Activated T-cell treated with anti-CD3 and anti-CD28 coated beads, Interleukin-2, amount 50 U/mL, for 4 hours (primary cell): ENCODE data around the gene OPN1SW. TPM values are rescaled to one million over a fixed set of nuclear protein-coding genes. Genes with fewer than 3 reads are reported as not detected.

Experiments
- ATAC-seq, 2 donors: fragments of 200-7000 bp; cut with Tn5 transposase; one replicate each; pipeline ENCODE4 v1.10.0; 2021
- DNase-seq: peaks from one replicate; pipeline ENCODE4 v3.0.0-alpha.2; 2020
- H3K27me3 Mint-ChIP-seq: one replicate; pipeline ENCODE4 v1.8.0; 2021; ENCODE audit warnings: low read depth, mixed read lengths
- H3K36me3 Mint-ChIP-seq: one replicate; pipeline ENCODE4 v1.8.0; 2022; ENCODE audit warnings: mixed read lengths; ENCODE audit not compliant: insufficient read depth
- H3K4me1 Mint-ChIP-seq: one replicate; pipeline ENCODE4 v1.8.0; 2021; ENCODE audit warnings: low read depth, mixed read lengths
- H3K4me3 Mint-ChIP-seq: one replicate; pipeline ENCODE4 v1.8.0; 2021; ENCODE audit warnings: mild to moderate bottlenecking, moderate library complexity, mixed read lengths
- H3K9me3 Mint-ChIP-seq: one replicate; pipeline ENCODE4 v1.8.0; 2021; ENCODE audit warnings: mixed read lengths
- total RNA-seq, 3 donors: library from RNA; stranded (reverse); gene quantifications; one replicate each; pipeline ENCODE4 v1.2.1, GENCODE V29; 2021

The OPN1SW gene
- total RNA-seq, 3 donors from 2014 or later, result not detected

DNA sequence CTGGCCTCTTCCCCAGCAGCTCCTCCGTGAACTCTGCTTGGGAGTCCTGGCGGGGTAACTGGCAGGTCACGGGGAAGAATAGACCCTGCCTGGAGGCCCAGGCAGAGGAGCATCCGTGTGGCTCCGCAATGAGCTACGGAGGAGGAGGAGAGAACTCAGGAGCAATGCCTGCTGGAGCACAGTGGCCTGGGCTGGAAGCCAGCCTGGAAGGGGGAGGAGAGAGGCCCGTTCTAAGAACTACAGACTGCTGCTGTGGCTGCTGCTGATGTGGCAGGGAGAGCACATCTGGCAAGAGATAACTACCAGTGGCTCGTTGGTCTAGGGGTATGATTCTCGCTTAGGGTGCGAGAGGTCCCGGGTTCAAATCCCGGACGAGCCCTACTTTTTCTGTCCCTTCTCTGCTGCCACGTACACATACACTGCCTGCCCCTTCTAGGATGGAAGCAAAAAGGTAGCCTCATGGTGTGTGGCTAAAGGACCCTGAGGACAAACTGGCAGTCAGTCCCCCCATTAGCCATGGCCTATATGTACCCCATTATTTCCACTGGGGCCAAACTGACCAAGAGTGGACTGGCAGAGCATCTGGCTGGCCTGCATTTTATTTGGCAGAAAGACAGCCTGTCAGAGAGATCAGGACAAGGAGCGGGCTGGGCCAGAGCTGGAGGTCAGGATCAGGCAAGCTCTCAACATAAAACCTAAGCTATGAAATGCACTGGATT, 7.7 kb upstream of the OPN1SW start:
- Mint-ChIP-seq H3K36me3 (no peaks in the 10 kb centered on the region), H3K4me1 (no peaks in the 10 kb centered on the region), H3K4me3 (no peak overlapping the region), H3K27me3 (no peaks in the 10 kb centered on the region), H3K9me3 (no peaks in the 10 kb centered on the region)
- no peak for ATAC-seq
- DNase-seq, result no peak

DNA sequence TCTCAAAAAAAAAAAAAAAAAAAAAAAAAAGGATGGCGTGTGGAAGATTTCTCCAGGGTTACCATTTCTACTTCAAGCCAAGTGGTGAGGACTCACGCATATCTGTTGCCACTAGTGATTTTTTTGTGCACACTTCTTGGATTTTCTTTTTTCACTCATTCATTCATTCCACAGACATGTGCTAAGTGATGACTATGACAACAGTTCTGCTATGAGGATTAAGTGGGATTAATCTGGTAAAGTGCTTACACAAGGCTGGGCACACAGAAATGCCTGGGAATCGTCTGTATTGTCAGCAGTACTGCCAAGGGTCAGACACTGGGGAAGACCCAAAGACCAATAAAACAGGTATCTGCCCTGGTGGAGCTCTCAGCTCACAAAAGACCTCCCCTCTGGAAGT, 6.3 kb upstream of the OPN1SW start:
- DNase-seq, result no peak
- Mint-ChIP-seq H3K36me3 (peaks cover 3% of the 10 kb centered on the region), H3K27me3 (no peaks in the 10 kb centered on the region), H3K4me3 (no peak overlapping the region), H3K9me3 (peaks cover 14% of the 10 kb centered on the region), H3K4me1 (peaks cover 10% of the 10 kb centered on the region)
- ATAC-seq, result no peak

DNA sequence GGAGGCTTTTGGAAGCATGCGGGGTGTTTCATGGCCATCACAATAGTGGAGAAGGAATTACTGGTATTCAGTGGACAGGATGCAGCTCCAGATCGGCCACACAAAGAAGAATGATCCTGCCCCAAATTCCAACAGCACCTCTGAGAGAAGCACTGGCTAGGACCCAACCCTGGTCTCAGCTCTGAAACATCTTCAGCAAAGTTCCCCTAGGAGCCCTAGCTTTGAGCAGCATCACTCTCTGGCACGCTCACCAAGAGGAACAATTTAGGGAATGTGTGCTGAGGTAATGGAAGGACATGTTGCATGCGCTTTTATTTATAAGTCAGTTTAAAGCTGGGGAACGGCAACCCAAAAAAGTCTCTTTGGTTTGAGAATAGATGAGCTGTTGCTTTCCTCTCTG, 5.5 kb upstream of the OPN1SW start:
- Mint-ChIP-seq H3K4me1 (peaks cover 10% of the 10 kb centered on the region), H3K36me3 (peaks cover 3% of the 10 kb centered on the region), H3K4me3 (no peak overlapping the region), H3K27me3 (no peaks in the 10 kb centered on the region), H3K9me3 (peaks cover 18% of the 10 kb centered on the region)
- no peak for ATAC-seq
- DNase-seq, result no peak

DNA sequence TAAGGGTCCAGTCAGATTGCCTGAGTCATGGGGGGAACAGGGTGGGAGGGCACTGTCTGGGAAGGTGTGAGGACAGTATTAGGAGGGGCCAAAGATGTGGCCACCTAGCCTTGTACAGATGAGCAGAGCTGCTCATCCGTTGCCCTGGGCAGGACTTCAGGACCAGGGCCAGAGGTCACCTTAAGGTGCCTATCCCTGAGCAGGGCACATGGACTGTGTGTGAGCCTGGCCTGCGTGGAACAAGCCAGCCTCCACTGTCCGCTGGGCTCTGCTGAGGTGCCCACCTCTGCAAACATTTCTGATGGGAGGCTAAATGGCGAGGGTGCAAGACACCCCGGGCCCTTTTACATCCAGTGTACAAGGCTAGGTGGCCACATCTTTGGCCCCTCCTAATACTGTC, 3.4 kb upstream of the OPN1SW start:
- no peak for ATAC-seq
- Mint-ChIP-seq H3K4me1 (peaks cover 10% of the 10 kb centered on the region), H3K27me3 (no peaks in the 10 kb centered on the region), H3K4me3 (no peak overlapping the region), H3K9me3 (peaks cover 19% of the 10 kb centered on the region), H3K36me3 (peaks cover 6% of the 10 kb centered on the region)
- no peak for DNase-seq

DNA sequence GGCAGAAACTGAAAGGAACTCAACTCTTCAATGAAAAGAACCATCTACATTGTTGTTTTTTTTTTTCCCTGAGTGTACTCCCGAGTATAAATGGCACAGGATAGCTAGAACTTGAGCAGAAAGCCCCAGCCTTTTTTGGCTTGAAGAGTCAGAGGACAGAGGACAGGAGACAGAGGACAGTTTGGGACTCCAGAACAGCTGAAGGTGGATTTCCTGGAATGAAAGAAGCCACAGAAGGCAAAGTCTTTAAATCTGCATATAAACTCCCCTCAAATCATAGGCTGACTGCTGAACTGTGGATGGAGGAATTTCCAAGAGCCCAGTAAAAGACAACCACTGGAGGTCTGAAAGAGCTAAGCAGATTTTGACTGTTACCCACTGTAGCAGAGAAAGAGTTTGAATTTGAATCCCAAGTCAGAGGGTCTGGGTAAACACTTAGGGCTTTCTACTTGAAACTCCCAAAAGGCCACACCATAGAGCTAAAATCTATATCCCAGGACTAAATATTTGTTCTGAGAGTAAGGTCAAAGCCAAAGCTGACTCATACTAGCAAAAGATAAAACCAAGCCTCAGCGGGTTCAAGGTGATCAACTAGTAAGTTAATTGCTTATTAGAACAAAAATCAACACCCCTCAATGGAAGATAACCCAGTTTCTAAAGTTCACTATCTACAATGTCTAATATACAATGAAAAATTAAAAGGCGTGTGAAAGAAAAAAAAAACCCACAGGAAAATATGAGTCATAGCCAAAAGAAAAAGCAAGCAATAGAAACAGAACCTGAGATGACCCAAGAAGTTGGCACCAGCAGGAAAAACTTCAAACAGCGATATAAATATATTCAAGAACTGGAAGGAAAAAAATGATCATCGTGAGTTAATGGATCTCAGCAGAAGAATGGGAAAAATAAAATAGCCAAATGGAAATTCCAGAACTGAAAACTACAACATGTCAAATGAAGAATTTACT, 1.8 kb upstream of the OPN1SW start:
- Mint-ChIP-seq H3K9me3 (peaks cover 19% of the 10 kb centered on the region), H3K4me3 (no peak overlapping the region), H3K27me3 (no peaks in the 10 kb centered on the region), H3K4me1 (peaks cover 10% of the 10 kb centered on the region), H3K36me3 (peaks cover 13% of the 10 kb centered on the region)
- ATAC-seq, result no peak
- DNase-seq, result no peak

DNA sequence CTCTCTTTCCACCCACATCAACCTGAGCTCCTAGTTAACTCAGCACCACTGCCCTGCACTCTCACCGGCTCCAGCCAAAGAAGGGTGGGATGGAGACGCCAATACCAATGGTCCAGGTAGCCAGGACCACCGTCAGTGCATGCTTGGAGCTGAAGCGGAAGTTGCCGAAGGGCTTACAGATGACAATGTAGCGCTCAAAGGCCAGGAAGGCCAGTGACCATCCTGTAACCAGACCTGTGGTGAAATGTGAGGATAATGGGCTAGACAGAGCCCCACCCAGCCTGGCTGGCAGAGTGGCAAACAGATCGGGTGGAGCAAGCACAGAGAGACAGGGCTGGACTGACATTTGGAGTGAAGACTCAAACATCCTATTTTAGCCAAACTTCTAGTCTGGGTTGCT, 673 bp downstream of the OPN1SW start:
- Mint-ChIP-seq H3K4me1 (peaks cover 10% of the 10 kb centered on the region), H3K4me3 (no peak overlapping the region), H3K36me3 (peaks cover 29% of the 10 kb centered on the region), H3K27me3 (no peaks in the 10 kb centered on the region), H3K9me3 (peaks cover 19% of the 10 kb centered on the region)
- ATAC-seq, result no peak
- DNase-seq, result no peak

- ATAC-seq, result no peak
- Mint-ChIP-seq H3K4me3 (no peak overlapping the region), H3K36me3 (peaks cover 37% of the 10 kb centered on the region)
Measured at GRCh38 chr7:128774029-128774689, 1.4 kb downstream of the OPN1SW start.

DNA sequence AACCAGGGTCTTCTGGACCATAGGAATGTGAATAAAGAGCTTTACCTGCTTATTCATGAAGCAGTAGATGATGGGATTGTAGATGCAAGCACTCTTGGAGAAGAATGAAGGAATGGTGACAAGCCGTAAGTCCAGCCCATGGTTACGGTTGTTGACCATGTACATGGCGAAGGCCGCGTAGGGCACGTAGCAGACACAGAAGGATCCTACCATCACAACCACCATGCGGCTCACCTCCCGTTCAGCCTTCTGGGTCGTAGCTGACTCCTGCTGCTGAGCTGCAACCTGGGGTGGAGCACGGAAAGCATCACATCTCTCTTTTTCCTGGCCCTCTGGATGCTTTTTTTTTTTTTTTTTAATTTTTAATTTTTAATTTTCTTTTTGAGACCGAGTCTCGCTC, 2.0 kb downstream of the OPN1SW start:
- H3K9me3 Mint-ChIP-seq, result peaks cover 19% of the 10 kb centered on the region
- H3K36me3 Mint-ChIP-seq, result peaks cover 39% of the 10 kb centered on the region
- ATAC-seq (no peak), DNase-seq (no peak)
- peaks cover 10% of the 10 kb centered on the region for H3K4me1 Mint-ChIP-seq
- H3K27me3 Mint-ChIP-seq, result no peaks in the 10 kb centered on the region
- H3K4me3 Mint-ChIP-seq, result no peak overlapping the region

More at GRCh38 chr7:128774029-128774689, 1.4 kb downstream of the OPN1SW start:
- DNase-seq, result no peak
- no peaks in the 10 kb centered on the region for H3K27me3 Mint-ChIP-seq
- H3K4me1 Mint-ChIP-seq, result peaks cover 10% of the 10 kb centered on the region
- peaks cover 19% of the 10 kb centered on the region for H3K9me3 Mint-ChIP-seq

- Mint-ChIP-seq H3K36me3 (peaks cover 48% of the 10 kb centered on the region), H3K4me1 (no peaks in the 10 kb centered on the region), H3K4me3 (no peak overlapping the region), H3K9me3 (no peaks in the 10 kb centered on the region), H3K27me3 (no peaks in the 10 kb centered on the region)
- no peak for ATAC-seq
- DNase-seq, result no peak
Measured at GRCh38 chr7:128770233-128770632, 5.4 kb downstream of the OPN1SW start.

- no peak for ATAC-seq
- no peak overlapping the region for H3K4me3 Mint-ChIP-seq
- no peaks in the 10 kb centered on the region for H3K4me1 Mint-ChIP-seq
- no peaks in the 10 kb centered on the region for H3K9me3 Mint-ChIP-seq
- no peaks in the 10 kb centered on the region for H3K27me3 Mint-ChIP-seq
- peaks cover 40% of the 10 kb centered on the region for H3K36me3 Mint-ChIP-seq
- no peak for DNase-seq
Measured at GRCh38 chr7:128767475-128768110, 8.0 kb downstream of the OPN1SW start.

DNA sequence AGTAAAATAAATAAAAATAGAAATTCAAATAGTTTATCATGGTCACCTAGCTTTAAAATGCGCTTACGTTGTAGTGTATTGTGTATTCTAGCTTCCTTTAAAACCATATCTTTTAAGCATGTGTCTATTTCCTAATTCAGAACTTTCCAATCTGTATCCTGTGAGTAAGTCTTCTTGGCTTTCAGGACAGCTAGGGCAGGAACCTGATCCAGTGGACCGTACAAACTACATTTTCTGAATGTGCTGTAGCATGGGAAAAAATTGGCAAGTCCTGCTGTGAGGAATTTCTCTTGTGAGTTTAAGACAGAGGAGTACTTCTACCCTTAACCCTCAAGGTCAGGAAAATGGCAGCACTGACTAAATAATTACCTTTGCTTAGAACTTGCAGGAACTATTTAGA, 12.1 kb downstream of the OPN1SW start:
- Mint-ChIP-seq H3K27me3 (no peaks in the 10 kb centered on the region), H3K36me3 (peaks cover 22% of the 10 kb centered on the region), H3K4me3 (no peak overlapping the region), H3K4me1 (no peaks in the 10 kb centered on the region), H3K9me3 (no peaks in the 10 kb centered on the region)
- ATAC-seq, result no peak
- DNase-seq, result no peak

- ATAC-seq, result peak in 1 of 2 donors; percentile 38
- peaks cover 28% of the 10 kb centered on the region for H3K36me3 Mint-ChIP-seq
- DNase-seq, result no peak
- no peaks in the 10 kb centered on the region for H3K4me1 Mint-ChIP-seq
- H3K27me3 Mint-ChIP-seq, result no peaks in the 10 kb centered on the region
- H3K4me3 Mint-ChIP-seq, result no peak overlapping the region
- no peaks in the 10 kb centered on the region for H3K9me3 Mint-ChIP-seq
Measured at GRCh38 chr7:128759242-128759641, 16.4 kb downstream of the OPN1SW start.

- Mint-ChIP-seq H3K4me3 (no peak overlapping the region), H3K27me3 (no peaks in the 10 kb centered on the region), H3K36me3 (peaks cover 34% of the 10 kb centered on the region), H3K4me1 (no peaks in the 10 kb centered on the region), H3K9me3 (no peaks in the 10 kb centered on the region)
- ATAC-seq (no peak), DNase-seq (no peak)
Measured at GRCh38 chr7:128758553-128758952, 17.0 kb downstream of the OPN1SW start.

GRCh38 chr7:128757203-128757602, 18.4 kb downstream of the OPN1SW start:
- H3K27me3 Mint-ChIP-seq, result no peaks in the 10 kb centered on the region
- H3K4me1 Mint-ChIP-seq, result no peaks in the 10 kb centered on the region
- DNase-seq (no peak), ATAC-seq (no peak)
- H3K4me3 Mint-ChIP-seq, result no peak overlapping the region
- peaks cover 35% of the 10 kb centered on the region for H3K36me3 Mint-ChIP-seq
- H3K9me3 Mint-ChIP-seq, result no peaks in the 10 kb centered on the region
